COLO829 (cell line): ENCODE data around the gene STEAP2.
"Not testable (repeated sequence)": the region's sequence is repeated elsewhere in the genome, so short reads cannot be mapped to it uniquely, and the experiment has no call there.

Experiments
- DNase-seq: peaks from one replicate; pipeline ENCODE4 v3.0.0; 2012; ENCODE audit warnings: low spot score

STEAP2 gene

GRCh38 chr7:90233569-90233968 lies 22.0 kb downstream of the STEAP2 start:
- no peak for DNase-seq

DNA sequence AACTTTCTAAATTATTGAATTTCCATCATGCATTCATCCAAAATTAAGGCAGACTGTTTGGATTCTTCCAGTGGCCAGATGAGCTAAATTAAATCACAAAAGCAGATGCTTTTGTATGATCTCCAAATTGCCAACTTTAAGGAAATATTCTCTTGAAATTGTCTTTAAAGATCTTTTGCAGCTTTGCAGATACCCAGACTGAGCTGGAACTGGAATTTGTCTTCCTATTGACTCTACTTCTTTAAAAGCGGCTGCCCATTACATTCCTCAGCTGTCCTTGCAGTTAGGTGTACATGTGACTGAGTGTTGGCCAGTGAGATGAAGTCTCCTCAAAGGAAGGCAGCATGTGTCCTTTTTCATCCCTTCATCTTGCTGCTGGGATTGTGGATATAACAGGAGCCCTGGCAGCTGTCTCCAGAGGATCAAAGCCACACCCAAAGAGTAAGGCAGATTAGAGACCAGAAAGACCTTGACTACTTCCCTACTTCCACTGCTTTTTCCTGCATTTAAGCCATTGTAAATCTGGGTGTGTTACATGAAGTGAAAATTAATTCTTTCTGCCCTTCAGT lies 25.3 kb downstream of the STEAP2 start:
- DNase-seq = no peak

DNA sequence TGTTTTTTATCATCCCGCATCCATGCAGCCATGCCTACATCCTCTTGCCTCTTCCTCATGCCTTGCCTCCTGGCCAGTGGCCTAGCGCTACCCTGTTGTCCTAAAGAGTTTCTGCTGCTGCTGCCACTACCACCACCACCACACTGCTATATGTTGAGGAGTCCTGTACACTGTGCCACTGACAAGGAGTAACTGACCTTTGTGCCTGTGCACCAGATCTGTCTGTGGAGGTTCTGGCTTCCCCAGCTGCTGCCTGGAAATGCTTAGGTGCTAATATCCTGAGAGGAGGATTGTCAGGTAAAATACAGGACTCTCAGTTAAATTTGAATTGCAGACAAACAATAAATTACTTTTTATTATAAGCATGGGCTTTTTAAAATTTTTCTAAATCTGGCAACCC lies 26.5 kb downstream of the STEAP2 start:
- no peak for DNase-seq

GRCh38 chr7:90238583-90238982 lies 27.0 kb downstream of the STEAP2 start:
- no peak for DNase-seq

DNA sequence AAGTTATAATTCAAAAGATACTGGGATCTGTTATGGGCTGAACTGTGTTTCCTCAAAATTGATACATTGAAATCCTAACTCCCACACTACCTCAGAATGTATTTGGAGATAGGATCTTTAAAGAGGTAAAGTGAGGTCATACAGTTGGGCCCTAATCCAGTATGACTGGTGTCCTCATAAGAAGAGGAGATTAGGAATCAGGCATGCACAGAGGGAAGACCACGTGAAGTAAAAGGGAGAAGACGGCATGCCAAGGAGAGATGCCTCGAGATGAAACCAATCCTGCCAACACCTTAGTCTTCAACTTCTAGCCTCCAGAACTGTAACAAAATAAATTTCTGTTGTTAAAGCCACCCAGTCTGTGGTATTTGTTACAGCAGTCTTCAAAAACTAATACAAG lies 27.5 kb downstream of the STEAP2 start:
- no peak for DNase-seq

DNA sequence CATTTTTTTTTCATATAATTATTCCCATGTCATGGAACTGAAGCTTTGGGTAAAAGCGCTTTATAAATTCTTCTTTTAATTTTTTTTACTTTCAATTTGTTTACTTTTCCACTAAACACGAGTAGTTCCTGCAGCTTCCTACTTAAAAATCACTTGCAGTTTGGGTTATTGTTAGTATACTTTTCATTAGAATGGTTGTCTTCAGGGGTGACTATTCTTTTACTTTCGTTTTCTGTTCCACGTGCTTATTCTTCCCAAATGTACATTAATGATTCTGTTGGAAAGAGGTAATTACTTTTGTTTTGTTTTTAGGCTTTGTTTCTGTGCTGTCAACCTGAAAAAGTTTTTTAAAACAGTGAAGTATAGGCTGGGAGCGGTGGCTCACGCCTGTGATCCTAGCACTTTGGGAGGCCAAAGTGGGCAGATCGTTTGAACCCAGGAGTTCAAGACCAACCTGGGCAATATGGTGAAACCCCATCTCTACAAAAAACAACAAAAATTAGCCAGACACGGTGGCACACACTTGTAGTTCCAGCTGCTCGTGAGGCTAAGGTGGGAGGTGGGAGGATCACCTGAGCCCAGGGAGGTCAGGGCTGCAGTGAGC lies 28.2 kb downstream of the STEAP2 start:
- no peak for DNase-seq

- no peak for DNase-seq
Observed at GRCh38 chr7:90242369-90243168, 31.0 kb downstream of the STEAP2 start.

GRCh38 chr7:90243556-90243955 lies 32.0 kb downstream of the STEAP2 start:
- no peak for DNase-seq

DNA sequence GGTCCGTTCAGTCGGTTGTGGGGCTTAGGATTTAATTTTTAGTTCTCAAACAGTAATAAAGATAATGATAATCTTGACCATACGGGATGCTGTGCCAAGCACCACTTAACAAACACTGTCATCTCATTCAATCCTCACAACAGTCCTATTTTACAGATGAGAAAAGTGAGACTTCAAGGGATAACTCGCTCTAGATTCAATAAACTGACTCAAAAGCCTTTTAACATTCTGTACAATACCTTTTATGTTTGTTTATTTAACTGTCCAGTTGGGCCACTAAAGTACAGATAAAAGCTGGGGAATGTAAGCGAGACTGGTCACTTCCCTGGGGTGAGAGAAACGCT lies 33.0 kb downstream of the STEAP2 start:
- DNase-seq = no peak

DNA sequence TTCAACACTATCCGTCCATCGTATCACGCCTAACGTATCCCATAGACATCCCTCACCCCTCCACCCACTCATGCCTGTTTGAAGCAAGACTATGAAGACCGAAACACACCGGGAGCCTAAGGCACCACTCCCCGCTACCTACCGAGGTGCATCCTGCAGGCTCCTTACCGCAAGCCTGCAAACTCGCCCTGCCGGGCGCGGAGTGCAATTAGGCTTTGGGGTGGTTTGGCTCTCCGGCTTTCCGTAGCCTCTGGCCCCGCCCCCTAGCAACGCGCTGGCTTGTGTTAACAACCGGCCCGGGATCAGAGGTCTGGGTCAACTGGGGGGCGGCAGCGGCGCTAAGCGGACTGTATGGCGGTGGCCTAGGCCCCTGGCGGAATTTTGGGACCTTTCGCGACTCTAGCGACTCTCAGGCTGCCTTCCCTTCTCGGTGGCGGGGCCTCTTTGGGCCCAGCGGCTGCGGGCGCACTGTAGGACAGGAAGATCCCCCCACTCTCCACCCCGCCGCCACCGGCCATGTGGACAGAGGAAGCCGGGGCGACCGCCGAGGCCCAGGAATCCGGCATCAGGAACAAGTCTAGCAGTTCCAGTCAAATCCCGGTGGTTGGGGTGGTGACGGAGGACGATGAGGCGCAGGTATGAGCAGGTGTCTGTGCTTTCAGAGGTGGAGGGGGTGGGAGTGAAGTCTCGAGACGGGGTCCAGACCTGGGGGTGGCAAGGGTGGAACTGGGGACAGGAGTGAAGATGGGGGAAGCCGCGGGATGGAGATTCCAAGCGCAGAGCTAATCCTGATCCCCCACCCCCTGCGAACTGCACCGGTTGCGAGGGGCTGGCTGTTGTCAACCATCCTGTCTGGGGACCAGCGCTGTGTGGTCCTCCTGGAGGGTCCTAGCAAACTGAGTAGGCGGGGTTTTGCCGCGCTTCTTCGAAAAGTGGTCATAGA lies 33.6 kb downstream of the STEAP2 start, which contains the start of gene CFAP69:
TSS of gene CFAP69 (plus strand) at position 266 of the 943 bp plus-strand sequence. CDS start at position 517, 251 bp downstream.
- peak; percentile 94 for DNase-seq

GRCh38 chr7:90246171-90246570 lies 34.6 kb downstream of the STEAP2 start:
- DNase-seq = no peak

GRCh38 chr7:90248706-90249105 lies 37.2 kb downstream of the STEAP2 start:
- DNase-seq = no peak

GRCh38 chr7:90250601-90251303 lies 39.2 kb downstream of the STEAP2 start:
- no peak for DNase-seq

- no peak for DNase-seq
Observed at GRCh38 chr7:90251304-90251635, 39.7 kb downstream of the STEAP2 start.

- DNase-seq = not testable (repeated sequence)
Observed at GRCh38 chr7:90256011-90256410, 44.5 kb downstream of the STEAP2 start.

DNA sequence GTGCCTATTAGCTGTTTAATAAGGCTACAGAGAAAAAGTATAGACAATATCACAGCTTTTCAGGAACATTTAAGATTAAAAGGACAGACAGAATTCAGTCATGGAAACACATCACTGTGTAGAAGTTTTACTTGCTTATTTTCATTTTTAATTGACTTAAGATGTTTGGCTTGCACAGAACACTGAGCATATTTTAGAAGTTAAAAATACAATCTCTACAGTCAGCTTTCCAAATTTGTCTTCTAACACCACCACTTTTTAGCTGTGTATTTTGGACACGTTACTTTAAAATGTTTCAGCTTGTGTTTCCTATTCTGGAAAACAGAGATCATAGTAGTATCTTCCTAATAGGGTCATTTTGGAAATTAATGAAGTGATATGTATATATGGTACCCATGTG lies 45.2 kb downstream of the STEAP2 start:
- no peak for DNase-seq

- no peak for DNase-seq
Observed at GRCh38 chr7:90261441-90261840, 49.9 kb downstream of the STEAP2 start.

- peak; percentile 36 for DNase-seq
Observed at GRCh38 chr7:90262438-90262837, 50.9 kb downstream of the STEAP2 start.

DNA sequence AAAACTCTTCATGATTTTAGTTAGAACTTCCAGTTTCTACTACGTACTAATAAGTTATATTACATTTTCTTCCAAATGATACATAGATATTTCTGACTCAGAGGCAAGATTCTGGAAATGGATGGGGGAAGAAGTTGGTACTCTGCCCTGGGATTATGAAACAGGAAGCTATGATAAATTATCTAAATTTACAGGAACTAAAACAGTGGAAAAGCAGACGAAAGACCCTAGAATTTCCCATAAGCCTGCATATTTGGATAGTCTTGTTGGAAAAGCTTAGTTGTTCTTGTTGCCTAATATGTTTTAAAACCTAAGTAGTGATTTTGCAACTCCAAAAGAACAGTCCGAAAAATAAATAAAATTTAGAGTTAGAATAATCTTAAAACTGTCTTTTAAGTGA lies 55.3 kb downstream of the STEAP2 start:
- DNase-seq = no peak

GRCh38 chr7:90267263-90267858 lies 55.8 kb downstream of the STEAP2 start:
- no peak for DNase-seq

DNA sequence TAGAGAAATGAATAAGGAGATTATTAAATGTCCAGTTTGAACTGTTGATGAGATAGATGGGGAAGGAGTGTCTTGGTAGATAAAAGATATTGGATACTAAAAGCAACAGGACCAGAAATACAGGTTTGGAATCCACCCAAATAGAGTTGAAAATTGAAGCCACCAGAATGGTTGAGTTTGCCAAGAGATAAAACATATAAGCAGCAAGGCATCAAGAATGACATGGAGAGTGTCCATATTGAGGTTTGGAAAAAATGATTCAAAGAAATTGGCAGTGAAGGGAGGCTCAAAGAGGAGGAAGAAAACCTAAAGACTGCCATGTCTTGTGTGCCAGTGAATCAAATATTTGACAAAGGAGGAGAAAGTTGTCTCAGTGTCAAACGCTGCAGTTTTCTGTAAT lies 57.6 kb downstream of the STEAP2 start:
- no peak for DNase-seq
